ENCODE measurements around the gene FBXL3.
"Not testable (repeated sequence)": the region's sequence is repeated elsewhere in the genome, so short reads cannot be mapped to it uniquely, and the experiment has no call there.

The FBXL3 gene

DNA sequence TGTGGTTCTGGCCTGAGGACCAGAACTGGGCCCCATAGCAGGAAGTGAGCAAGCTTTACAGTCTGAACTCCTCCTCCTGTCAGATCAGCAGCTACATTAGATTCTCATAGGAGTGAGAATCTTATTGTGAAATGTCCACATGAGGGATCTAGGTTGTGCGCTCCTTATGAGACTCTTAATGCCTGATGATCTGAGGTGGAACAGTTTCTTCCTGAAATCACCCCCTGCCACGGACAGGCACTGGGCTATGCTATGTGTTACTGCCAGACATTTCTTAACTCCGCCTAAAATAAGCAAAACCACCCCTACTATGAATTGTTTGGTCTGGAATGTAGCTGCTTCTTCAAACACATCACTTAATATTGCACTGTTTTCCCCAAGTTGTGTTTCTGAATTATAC lies 4.6 kb downstream of the FBXL3 start:
- DNase-seq, result no peak

DNA sequence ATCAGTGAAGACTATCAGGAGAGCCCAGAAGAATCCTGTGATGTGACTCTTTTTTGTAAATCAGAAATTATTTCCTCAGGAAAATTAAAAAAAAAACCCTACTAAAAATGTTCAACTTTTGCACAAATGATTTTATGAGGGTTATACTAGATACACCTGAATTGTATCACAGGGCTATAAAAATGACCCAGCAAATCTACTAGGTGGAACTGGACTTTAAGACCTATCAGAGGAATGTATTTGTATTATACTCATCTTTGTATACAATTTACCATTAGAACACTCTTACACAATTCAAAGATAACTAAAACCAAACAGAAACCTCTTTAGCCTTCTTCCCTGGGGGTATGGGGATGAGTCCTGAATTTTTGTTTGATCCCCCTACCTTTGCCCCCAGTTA lies 7.2 kb downstream of the FBXL3 start:
- no peak for DNase-seq

DNA sequence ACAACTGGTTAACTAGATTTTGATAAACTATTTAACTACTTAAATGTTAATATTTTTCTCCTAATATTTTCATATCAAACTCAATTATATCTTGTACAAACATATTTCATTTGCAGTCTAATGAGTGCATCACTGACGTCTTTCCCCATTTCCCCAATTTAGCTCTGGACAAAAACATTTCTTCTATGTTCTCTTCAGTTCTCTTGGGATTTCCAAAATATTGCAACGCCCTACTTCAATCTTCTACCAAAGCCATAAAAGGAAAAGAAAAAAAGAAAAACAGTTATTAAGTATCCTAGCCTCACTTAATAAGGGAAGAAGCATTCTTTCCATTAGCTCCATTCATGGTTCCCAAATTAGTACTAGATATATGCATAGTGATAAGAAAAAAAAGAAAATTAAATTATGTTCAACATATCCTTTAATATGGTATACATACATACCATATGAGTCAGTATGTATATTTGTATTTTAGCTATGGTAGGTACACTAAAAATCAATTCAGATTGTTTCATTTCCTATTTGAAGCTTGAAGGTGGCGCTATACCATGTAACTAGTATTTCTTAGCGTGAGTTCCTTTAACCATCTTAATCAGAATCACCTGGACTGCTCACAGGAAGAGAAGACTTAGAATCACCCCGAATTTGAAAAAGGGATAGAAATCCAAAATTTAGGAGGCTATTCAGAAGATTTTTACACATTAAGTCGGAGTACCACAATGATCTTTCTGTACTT lies 9.9 kb downstream of the FBXL3 start:
- DNase-seq, result no peak

DNA sequence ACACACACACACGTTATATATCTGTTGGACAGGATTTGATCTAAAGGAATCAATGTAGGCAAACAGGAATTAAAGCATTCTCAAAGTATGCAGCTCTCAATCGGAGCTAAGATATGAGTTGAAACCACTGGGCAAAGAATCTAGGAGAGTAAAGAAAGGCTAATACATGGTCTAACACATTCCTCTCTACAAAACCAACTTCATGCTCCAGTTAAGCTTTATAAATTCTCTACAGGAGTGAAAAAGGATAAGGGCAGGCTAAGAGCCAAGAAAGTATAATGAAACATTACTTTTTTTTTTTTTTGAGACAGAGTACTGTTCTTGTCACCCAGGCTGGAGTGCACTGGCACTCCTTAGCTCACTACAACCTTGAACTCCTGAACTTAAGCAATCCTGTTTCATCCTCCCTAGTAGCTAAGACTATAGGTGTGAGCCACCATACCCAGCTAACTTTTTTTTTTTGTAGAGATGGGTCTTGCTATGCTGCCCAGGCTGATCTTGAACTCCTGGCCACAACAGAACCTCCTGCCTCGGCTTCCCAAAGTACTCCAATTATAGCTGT lies 10.6 kb downstream of the FBXL3 start:
- DNase-seq, result no peak

DNA sequence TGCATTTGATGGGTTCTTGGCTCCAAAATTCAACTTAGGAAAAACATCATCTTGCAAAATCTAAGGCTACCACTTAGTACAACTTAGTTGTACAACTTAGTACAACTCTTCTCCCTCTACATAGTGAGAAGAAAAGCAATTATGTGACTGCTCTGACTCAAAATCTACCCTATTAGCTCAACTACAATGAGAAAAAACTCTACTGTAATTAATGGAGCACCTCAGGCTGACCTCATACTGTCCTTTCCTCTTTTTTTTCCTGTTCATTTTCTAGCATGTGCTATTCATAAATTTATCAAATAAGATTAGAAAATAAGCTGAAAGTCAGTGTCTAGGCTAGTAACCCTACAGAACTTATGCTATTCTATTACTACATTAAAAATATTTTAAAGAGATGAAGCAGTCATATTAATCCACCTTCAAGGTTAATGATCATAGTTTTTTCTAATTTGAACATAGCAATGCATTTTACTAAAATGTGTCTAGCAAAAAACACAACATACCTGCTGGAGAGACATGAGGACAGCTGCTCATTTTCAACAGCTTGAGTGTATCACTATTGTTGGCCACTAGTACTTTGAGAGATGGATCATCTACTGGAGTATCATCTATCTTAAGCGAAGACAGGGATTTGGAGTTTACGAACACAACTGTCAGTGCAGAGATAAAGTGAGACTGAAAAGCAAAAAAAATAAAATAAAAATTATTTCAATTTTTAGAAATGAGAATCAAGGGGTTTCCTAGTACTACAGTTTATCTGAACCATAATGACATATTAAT lies 11.9 kb downstream of the FBXL3 start:
- DNase-seq, result no peak

DNA sequence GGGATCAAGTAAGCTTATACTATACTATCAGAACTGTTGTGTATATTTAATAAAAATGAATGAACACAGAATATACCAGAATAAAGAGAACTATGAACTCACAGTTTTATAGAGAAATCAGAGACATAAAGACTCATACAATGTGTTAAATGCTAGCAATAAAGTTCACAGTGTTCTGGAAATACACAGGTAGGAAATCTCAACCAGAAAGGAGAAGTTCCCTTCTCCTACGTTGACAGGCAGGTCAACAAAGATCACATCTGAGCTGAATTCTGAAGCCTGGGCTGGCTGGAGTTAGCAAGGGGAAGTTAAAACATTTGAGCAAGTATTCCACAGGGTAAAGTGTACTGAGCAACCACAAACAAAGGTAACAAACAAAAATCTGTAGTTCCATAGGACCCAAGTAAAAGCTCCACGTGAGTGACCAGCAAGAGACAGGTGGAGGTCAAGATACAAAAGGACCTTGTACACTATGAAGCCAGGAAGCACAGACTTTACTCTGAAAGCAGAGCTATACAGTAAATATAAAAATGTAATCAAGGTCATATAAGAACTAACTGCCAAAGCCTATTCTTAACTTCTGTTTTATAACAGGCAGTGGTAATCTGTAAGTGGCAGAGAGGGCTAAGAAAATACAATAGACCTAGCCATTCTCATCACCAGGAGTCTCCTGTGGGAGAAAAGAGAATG lies 13.0 kb downstream of the FBXL3 start:
- DNase-seq, result no peak

DNA sequence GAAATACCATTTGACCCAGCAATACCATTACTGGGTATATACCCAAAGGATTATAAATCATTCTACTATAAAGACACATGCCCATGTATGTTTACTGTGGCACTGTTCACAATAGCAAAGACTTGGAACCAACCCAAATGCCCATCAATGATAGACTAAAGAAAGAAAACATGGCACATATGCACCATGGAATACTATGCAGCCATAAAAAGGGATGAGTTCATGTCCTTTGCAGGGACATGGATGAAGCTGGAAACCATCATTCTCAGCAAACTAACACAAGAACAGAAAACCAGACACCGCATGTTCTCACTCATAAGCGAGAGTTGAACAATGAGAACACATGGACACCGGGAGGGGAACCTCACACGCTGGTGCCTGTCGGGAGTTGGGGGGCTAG lies 17.2 kb downstream of the FBXL3 start:
- DNase-seq, result not testable (repeated sequence)

DNA sequence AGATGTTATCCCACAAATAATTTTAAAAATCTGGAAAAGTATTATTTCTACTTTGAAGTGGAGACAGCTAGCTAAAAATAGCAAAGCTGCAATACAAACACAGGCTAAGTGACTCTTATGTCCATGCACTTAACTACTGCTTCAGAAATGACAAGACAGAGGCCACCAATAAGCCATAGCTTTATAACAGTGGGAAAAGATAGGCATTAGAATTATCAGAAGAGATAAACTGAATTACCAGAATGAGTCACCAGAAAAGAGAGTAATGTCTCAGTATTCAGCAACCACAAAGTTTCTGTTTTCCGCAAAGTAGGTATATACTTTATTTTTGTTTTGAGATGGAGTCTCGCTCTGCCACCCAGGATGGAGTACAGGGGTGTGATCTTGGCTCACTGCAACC lies 17.9 kb downstream of the FBXL3 start:
- DNase-seq, result no peak

DNA sequence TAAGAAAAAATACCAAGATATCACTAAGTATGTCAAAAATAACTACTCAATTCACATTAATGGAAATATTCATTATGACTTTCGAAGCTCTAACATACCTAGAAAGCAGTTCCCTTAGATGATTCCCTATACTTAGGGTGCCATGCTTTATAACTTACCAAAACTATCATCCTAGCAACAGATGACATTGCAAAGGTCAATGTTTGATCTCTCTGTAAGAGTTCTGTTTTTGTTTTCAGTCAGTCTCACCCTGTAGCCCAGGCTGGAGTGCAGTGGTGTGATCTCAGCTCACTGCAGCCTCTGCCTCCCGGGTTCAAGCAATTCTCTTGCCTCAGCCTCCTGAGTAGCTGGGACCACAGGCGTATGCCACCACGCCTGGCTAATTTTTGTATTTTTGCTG lies 18.6 kb downstream of the FBXL3 start:
- DNase-seq, result not testable (repeated sequence)

DNA sequence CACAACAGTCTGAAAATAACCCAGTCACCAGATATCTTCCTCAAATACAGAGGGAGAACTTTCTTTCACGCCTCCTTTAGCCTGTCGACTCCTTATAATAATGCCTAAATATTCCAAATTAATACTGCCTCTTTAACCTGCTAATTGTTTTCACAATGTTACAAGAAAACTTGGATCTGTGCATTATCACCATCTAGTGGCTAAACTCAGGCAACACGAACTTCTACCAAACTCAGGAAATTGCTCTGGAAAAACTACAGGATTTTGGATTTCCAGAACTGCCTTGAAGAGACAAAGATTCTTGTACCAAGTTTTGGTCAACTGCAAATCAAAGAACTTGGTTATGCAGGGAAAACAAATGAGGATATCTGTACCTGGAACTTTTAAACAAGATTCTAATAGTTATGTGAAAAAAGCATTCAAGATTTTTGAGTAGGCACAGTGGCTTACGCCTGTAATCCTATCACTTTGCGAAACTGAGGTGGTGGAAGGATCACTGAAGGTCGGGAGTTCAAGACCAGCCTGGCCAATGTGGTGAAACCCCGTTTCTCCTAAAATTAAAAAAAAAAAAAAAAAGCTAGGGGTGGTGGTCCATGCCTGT lies 24.3 kb downstream of the FBXL3 start:
- peak; percentile 18 for DNase-seq

DNA sequence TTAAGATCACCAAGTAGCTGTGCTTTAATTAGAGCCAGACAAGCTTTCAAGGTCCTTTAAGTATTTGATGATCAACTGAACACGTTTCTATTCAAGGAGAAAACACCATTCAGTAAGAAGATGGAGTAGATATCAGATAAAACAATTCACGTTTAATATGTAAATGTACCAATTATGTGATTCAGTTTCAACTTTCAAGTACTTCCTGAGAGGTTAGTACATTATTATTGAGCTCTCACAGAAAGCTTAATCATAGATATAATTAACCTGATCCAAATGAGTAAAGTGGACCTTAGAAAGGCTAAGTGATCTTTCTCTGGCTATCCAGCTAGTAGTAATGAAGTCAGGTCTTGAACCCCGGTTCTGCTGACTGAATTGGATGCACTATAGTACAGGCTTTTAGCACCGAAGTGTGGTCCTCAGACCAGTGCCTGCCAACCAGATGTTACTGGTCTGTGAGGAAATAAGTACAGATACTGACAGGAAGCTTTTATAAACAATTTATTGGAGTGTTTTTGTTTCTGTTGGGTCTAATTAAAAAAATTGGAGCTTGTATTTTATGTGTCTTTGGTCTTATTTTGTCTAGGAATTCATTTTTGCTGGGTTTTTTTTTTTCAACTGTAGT lies 24.9 kb downstream of the FBXL3 start:
- no peak for DNase-seq

DNA sequence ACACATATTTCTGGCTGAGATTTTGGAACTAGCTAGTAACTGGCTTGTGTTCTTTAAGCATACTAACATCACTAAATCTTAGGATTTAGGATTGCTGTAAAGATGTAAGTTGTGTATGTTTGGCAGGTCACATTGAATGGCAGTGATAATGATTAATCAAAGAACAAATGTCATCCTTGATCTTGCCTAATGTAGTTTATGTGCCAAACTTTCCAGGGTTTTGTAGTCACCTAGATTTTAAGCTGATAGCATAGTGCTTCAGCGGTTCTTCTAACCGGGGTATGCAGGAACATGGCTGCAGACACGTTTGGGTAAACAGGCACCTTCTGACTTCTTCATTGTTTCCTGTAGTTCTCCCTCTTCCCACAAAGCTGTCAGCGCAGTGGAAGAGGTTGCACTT lies 25.4 kb downstream of the FBXL3 start:
- no peak for DNase-seq

DNA sequence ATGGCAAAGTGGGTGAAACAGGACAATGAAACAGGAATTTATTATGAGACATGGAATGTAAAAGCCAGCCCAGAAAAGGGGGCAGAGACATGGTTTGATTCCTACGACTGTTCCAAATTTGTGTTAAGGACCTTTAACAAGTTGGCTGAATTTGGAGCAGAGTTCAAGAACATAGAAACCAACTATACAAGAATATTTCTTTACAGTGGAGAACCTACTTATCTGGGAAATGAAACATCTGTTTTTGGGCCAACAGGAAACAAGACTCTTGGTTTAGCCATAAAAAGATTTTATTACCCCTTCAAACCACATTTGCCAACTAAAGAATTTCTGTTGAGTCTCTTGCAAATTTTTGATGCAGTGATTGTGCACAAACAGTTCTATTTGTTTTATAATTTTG lies 26.5 kb downstream of the FBXL3 start:
- DNase-seq, result no peak

DNA sequence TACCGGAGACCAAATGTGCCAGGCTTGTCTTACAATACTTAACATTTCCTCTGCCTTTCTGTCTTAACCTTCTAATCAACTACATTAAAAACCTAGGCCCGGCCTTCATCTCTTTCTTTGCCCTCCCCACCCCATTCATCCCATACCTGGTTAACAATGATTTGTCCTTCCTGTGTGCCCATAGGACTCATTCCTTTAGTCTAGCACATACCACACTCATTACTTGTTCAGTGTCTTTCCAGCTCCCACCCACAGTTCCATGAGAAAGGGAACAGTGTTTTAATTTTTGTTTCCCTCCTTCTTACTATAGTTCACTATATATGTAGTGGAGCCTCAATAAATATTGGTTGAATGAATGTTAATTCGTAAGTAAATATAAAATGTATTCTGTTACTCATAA lies 32.7 kb downstream of the FBXL3 start:
- no peak for DNase-seq

DNA sequence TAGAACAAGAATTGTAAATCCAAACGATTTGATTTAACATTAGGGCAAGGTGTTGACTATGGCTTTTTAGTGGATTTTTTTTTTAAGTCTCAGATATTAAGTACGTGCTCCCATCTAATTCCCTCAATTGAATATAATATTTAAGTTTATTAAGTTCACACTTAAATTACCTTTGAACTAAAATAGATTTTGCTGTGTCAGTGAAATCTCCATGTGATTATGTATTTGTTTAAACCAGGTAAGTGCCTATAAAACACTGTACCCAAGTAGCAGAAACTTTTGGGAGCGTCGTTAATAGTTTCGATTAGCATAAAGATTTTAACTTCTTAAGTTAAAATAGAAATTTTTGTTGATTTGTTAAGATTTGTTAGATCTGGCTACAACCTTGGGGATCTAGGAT lies 33.5 kb downstream of the FBXL3 start:
- DNase-seq, result no peak

DNA sequence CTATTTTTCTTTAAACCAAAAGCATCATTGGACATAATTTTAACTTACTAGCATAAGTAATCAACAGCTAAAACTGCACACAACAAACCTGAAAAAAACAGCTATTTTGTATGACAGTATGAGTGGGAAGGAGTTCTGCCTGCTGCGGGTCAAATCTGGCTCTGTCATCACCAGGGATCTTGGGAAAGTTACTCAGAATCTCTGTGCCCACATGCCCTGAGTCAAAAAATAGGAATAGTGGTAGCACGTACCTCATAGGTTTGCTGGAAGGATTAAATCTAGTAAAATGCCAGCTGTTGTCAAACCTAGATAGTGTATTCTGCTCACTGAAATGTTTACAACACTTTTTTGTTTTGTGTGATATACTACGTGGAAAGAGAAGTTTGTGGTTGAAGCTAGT lies 33.9 kb downstream of the FBXL3 start:
- no peak for DNase-seq

DNA sequence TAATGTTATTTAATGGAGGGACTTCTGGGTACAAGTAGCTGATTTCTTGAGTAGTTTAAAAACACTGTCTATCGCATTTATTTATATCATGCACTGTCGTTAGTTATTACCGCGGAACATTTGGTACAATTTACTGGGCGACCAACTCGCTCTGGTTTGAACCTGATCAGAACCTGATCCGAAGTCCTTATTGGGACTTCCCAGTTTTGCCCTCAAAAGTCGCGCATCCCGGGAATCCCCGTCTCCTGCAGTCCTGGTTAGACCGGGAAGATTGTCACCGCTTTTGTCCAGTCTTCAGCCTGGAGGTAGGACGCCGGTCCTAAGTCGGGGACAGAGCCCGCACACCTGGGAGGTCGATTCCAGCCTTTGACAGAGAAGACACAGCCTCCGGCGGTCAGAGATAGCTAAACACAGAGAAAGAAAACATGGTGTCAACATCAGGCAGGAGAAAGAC lies 34.4 kb downstream of the FBXL3 start:
- peak; percentile 30 for DNase-seq

DNA sequence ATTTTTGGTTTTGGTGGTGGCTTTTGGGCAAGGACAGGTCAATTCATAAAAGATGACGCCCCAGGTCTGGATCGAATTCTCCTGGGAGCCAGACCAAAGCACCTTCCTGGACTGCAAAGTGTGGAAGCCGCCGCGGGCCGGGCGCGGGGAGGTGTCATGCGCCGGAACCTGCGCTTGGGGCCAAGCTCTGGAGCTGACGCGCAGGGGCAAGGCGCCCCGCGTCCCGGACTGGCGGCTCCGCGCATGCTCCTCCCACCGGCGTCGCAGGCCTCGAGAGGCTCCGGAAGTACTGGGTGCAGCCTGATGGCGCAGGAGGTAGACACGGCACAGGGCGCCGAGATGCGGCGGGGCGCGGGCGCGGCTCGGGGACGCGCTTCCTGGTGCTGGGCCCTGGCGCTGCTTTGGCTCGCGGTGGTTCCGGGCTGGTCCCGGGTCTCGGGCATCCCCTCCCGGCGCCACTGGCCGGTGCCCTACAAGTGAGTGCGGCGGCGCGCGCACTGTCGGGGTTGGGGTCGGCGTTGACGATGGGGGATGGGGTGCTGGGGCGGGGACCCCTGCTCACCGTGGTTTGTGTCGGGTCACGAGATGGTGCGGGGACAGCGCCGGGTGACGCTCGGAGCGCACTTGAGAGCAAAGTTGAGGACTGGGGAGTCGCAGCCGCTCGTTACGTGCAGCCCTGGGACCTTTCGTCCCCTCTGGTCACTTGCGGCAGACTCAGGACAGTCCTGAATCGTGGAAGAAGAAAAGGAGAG lies 35.0 kb downstream of the FBXL3 start, which contains the start of gene CLN5:
TSS of gene CLN5 (plus strand) at position 286 of the 752 bp plus-strand sequence. CDS start at position 304, 18 bp downstream.
- DNase-seq, result peak; percentile 96

DNA sequence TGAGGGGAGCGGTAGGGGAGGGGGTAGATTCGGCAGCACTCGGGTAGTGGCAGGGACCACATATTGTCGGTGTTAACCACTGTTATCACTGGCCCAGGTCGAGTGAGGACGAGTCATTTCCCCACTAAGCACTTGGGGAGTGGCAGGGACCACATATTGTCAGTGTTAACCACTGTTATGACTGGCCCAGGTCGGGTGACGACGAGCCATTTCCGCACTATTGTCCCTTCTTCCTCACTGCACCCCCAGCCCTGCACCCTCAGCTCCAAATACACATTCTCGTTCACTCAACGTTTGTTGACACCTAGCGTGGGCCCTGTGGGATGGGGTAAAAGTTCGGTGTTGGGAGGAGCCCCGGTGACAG lies 35.5 kb downstream of the FBXL3 start:
- DNase-seq, result peak; percentile 87

DNA sequence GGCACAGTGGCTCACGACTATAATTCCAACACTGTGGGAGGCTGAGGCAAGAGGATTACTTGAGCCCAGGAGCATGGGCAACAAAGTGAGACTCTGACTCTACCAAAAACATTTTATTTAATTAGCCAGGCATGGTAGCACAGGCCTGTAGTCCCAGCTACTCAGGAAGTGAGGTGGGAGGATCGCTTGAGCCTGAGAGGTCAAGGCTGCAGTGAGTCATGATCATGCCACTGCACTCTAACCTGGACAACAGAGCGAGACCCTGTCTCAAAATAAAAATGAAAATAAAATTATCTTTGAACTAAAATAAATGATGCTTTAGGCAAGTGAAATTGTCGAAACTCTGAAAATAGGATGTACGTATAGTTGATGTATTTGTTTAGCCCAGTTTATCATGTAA lies 43.3 kb downstream of the FBXL3 start:
- no peak for DNase-seq

DNA sequence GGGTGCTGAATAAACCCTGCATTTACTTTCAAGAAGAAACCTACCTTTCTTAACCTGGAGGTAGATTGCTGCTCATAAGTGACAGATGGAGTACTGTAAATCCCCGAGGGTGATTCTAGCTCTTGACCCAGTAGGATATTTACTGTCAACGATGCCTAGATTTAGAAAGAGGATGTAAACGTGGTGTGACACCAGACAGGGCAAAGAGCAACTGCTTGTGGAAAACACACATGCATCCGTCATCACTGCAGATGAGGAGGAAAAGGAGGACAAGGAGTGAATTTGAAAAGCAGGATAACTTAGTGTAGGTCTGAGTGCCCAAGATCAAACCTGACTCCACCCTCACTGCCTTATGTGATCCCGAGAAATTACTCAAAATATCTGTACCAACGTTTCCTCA lies 44.9 kb downstream of the FBXL3 start:
- DNase-seq, result no peak

Measured in CD4-positive, alpha-beta T cell treated with Interleukin-12 subunit alpha and Interleukin-12 subunit beta, for 1 hour (primary cell).